K562 (cell line): Measurements from ENCODE around the gene ELP1. TPM values are rescaled to one million over a fixed set of nuclear protein-coding genes. Genes with fewer than 3 reads are reported as not detected.

ENCODE experiments used
- BHLHE40 ChIP-seq: IDR thresholded peaks from 2 replicates; pipeline ENCODE4 v1.6.1; 2011; ENCODE audit warnings: low read length, improper control_type of control experiment
- CBX2 ChIP-seq: fragments of 200-600 bp; sonication (generic); IDR thresholded peaks from one replicate; pipeline ENCODE4 v1.6.1; 2012; ENCODE audit warnings: mild to moderate bottlenecking, low read length, inconsistent platforms; ENCODE audit not compliant: insufficient read depth, poor library complexity, severe bottlenecking
- CCAR2 ChIP-seq: fragments of 200-400 bp; formaldehyde crosslinking; IDR thresholded peaks from 2 replicates; pipeline ENCODE4 v1.6.1; 2017; ENCODE audit warnings: mild to moderate bottlenecking, low read depth, low read length
- DIDO1 ChIP-seq: fragments of 450-650 bp; IDR thresholded peaks from 2 replicates; pipeline ENCODE4 v1.6.1; 2016; ENCODE audit warnings: low read depth, missing biosample characterization, missing genetic modification characterization
- EP400 ChIP-seq: fragments of 450-650 bp; IDR thresholded peaks from 2 replicates; pipeline ENCODE4 v1.6.1; 2017; ENCODE audit warnings: antibody characterized with exemption, mild to moderate bottlenecking, moderate library complexity
- HSF4 ChIP-seq: fragments of 250-450 bp; sonication (Bioruptor Pico); IDR thresholded peaks from 2 replicates; pipeline ENCODE4 v2.1.2; 2022; ENCODE audit warnings: mild to moderate bottlenecking, moderate library complexity, borderline replicate concordance
- PCBP2 ChIP-seq: fragments of 200-400 bp; formaldehyde crosslinking; IDR thresholded peaks from 2 replicates; pipeline ENCODE4 v1.6.1; 2018; ENCODE audit warnings: low read length, low read depth, mild to moderate bottlenecking, moderate library complexity; ENCODE audit not compliant: poor library complexity, severe bottlenecking
- RBM34 ChIP-seq: fragments of 200-400 bp; formaldehyde crosslinking; IDR thresholded peaks from 2 replicates; pipeline ENCODE4 v1.6.1; 2018; ENCODE audit warnings: low read length, borderline replicate concordance; ENCODE audit not compliant: insufficient read depth
- SETDB1 ChIP-seq: IDR thresholded peaks from one replicate; pipeline ENCODE4 v1.6.1; 2012; ENCODE audit warnings: low read length, control low read depth, inconsistent platforms
- SMAD1 ChIP-seq: fragments of 150-350 bp; IDR thresholded peaks from 2 replicates; pipeline ENCODE4 v1.6.1; 2014; ENCODE audit warnings: low read length, low read depth; ENCODE audit not compliant: partially characterized antibody
- SMC3 ChIP-seq: conservative IDR thresholded peaks from 2 replicates; pipeline ENCODE4 v1.6.1; 2011; ENCODE audit warnings: low read depth, low read length, improper control_type of control experiment; ENCODE audit not compliant: insufficient read depth
- ZFX ChIP-seq: sonication (generic); formaldehyde crosslinking; IDR thresholded peaks from 2 replicates; pipeline ENCODE4 v1.8.0; 2022; ENCODE audit warnings: mild to moderate bottlenecking, missing genetic modification reagents, moderate library complexity
- polyA plus RNA-seq, 8 experiments: library from polyadenylated mRNA; depleted of rRNA in 4 of 8; stranded (reverse) in 5 of 8; unstranded in 3 of 8; fragments of >200 nt; fragmentation: Nextera tagmentation in 2 of 8; fragmentation: Illumina TruSeq in 1 of 8; extraction: Ambion mirVana in 2 of 8; extraction: Trizol in 1 of 8; gene quantifications; 2 replicates each; pipeline versions ENCODE4 v1.2.1 to v1.2.3, GENCODE V29; 2011 to 2014; ENCODE audit warnings: inconsistent platforms in 1 of 8, missing spikeins in 1 of 8
- total RNA-seq, 7 experiments: library from RNA; depleted of rRNA in 6 of 7; stranded (reverse); fragments of >200 nt in 6 of 7; fragmentation: Illumina TruSeq in 2 of 7; extraction: Trizol in 2 of 7; gene quantifications; 2 replicates each; pipeline versions ENCODE4 v1.2.1 to v1.2.3, GENCODE V29; 2011 to 2021; ENCODE audit warnings: low replicate concordance in 1 of 7
- TF ChIP-seq, protein P1 (sequence below): fragments of 450-650 bp; IDR thresholded peaks from 2 replicates; pipeline ENCODE4 v1.6.1; 2017; ENCODE audit warnings: antibody characterized with exemption, mild to moderate bottlenecking
- TF ChIP-seq, protein P2 (sequence below), 2 experiments: fragments of 450-650 bp; conservative IDR thresholded peaks; 2 replicates each; pipeline ENCODE4 v1.6.1; 2017; ENCODE audit warnings: mild to moderate bottlenecking in 2 of 2, moderate library complexity in 2 of 2
- TF ChIP-seq, protein P3 (sequence below): fragments of 450-650 bp; IDR thresholded peaks from 2 replicates; pipeline ENCODE4 v1.6.1; 2018; ENCODE audit not compliant: partially characterized antibody
- TF ChIP-seq, protein P4 (sequence below): fragments of 450-650 bp; formaldehyde crosslinking; IDR thresholded peaks from 2 replicates; pipeline ENCODE4 v1.4.0; 2020; ENCODE audit warnings: mild to moderate bottlenecking, mixed read lengths

The ELP1 gene
- total and polyA plus RNA-seq, 9 of the 15 experiments (the other 6 are each of a cell fraction or from before 2014, with no cell fraction given), result 17.0 to 48.6 (median 39.7) TPM

DNA sequence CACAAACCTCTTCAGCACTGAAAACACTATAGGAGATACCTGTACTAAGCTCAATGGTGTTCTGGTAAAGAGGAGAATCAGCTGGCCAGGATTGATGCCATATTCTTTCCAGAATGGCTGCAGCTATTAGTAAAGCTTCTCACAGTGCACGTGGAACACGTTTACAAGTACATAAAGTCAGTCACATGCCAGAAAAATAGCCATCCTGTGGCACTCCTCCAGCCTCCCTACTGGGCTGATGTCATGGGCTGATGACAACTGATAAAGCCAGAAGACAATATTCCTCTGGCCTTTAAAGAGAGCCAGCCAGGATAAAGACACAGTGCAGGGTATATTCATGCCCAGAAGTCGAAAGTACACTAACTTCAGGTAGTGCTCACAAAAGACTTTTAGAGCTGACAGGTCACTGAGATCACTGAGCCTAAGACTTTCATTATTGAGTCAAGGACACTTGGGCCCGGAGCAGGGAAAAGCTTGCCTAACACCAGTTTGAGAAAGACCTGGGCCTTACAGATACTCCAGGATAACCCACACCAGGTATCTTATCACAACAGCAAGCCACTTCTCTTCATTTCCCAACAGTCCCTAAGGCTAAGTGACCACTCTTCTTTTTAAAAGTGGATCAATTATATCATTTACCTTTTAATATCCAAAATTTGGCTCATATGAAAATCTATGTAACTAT lies 29.7 kb upstream of the ELP1 start (continued):
- TF ChIP-seq, protein P1, sequence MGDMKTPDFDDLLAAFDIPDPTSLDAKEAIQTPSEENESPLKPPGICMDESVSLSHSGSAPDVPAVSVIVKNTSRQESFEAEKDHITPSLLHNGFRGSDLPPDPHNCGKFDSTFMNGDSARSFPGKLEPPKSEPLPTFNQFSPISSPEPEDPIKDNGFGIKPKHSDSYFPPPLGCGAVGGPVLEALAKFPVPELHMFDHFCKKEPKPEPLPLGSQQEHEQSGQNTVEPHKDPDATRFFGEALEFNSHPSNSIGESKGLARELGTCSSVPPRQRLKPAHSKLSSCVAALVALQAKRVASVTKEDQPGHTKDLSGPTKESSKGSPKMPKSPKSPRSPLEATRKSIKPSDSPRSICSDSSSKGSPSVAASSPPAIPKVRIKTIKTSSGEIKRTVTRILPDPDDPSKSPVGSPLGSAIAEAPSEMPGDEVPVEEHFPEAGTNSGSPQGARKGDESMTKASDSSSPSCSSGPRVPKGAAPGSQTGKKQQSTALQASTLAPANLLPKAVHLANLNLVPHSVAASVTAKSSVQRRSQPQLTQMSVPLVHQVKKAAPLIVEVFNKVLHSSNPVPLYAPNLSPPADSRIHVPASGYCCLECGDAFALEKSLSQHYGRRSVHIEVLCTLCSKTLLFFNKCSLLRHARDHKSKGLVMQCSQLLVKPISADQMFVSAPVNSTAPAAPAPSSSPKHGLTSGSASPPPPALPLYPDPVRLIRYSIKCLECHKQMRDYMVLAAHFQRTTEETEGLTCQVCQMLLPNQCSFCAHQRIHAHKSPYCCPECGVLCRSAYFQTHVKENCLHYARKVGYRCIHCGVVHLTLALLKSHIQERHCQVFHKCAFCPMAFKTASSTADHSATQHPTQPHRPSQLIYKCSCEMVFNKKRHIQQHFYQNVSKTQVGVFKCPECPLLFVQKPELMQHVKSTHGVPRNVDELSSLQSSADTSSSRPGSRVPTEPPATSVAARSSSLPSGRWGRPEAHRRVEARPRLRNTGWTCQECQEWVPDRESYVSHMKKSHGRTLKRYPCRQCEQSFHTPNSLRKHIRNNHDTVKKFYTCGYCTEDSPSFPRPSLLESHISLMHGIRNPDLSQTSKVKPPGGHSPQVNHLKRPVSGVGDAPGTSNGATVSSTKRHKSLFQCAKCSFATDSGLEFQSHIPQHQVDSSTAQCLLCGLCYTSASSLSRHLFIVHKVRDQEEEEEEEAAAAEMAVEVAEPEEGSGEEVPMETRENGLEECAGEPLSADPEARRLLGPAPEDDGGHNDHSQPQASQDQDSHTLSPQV, result peak; percentile 79
- TF ChIP-seq RBM34 (no peak), SMAD1 (no peak), SMC3 (no peak), HSF4 (CRISPR knock-in tag) (no peak), SETDB1 (no peak), DIDO1 (tag) (no peak), ZFX (CRISPR knock-in tag) (peak; percentile 50), BHLHE40 (peak; percentile 89), EP400 (peak; percentile 63; the same call in 1 of the 2 replicates), PCBP2 (no peak), CBX2 (no peak), CCAR2 (no peak)
- TF ChIP-seq, protein P2, sequence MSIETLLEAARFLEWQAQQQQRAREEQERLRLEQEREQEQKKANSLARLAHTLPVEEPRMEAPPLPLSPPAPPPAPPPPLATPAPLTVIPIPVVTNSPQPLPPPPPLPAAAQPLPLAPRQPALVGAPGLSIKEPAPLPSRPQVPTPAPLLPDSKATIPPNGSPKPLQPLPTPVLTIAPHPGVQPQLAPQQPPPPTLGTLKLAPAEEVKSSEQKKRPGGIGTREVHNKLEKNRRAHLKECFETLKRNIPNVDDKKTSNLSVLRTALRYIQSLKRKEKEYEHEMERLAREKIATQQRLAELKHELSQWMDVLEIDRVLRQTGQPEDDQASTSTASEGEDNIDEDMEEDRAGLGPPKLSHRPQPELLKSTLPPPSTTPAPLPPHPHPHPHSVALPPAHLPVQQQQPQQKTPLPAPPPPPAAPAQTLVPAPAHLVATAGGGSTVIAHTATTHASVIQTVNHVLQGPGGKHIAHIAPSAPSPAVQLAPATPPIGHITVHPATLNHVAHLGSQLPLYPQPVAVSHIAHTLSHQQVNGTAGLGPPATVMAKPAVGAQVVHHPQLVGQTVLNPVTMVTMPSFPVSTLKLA (conservative IDR thresholded peaks at IDR 0.05), result peak; percentile 90 to 92
- TF ChIP-seq, protein P3, sequence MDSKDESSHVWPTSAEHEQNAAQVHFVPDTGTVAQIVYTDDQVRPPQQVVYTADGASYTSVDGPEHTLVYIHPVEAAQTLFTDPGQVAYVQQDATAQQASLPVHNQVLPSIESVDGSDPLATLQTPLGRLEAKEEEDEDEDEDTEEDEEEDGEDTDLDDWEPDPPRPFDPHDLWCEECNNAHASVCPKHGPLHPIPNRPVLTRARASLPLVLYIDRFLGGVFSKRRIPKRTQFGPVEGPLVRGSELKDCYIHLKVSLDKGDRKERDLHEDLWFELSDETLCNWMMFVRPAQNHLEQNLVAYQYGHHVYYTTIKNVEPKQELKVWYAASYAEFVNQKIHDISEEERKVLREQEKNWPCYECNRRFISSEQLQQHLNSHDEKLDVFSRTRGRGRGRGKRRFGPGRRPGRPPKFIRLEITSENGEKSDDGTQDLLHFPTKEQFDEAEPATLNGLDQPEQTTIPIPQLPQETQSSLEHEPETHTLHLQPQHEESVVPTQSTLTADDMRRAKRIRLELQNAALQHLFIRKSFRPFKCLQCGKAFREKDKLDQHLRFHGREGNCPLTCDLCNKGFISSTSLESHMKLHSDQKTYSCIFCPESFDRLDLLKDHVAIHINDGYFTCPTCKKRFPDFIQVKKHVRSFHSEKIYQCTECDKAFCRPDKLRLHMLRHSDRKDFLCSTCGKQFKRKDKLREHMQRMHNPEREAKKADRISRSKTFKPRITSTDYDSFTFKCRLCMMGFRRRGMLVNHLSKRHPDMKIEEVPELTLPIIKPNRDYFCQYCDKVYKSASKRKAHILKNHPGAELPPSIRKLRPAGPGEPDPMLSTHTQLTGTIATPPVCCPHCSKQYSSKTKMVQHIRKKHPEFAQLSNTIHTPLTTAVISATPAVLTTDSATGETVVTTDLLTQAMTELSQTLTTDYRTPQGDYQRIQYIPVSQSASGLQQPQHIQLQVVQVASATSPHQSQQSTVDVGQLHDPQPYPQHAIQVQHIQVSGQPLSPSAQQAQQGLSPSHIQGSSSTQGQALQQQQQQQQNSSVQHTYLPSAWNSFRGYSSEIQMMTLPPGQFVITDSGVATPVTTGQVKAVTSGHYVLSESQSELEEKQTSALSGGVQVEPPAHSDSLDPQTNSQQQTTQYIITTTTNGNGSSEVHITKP, result no peak
- TF ChIP-seq, protein P4, sequence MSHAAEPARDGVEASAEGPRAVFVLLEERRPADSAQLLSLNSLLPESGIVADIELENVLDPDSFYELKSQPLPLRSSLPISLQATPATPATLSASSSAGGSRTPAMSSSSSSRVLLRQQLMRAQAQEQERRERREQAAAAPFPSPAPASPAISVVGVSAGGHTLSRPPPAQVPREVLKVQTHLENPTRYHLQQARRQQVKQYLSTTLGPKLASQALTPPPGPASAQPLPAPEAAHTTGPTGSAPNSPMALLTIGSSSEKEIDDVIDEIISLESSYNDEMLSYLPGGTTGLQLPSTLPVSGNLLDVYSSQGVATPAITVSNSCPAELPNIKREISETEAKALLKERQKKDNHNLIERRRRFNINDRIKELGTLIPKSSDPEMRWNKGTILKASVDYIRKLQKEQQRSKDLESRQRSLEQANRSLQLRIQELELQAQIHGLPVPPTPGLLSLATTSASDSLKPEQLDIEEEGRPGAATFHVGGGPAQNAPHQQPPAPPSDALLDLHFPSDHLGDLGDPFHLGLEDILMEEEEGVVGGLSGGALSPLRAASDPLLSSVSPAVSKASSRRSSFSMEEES, result no peak
